ENCODE measurements around the gene FAM185A. TPM values are rescaled to one million over a fixed set of nuclear protein-coding genes. Genes with fewer than 3 reads are reported as not detected.

Gene FAM185A
- total and polyA plus RNA-seq, 11 donors = 3.4 to 10.2 (median 8.0) TPM

DNA sequence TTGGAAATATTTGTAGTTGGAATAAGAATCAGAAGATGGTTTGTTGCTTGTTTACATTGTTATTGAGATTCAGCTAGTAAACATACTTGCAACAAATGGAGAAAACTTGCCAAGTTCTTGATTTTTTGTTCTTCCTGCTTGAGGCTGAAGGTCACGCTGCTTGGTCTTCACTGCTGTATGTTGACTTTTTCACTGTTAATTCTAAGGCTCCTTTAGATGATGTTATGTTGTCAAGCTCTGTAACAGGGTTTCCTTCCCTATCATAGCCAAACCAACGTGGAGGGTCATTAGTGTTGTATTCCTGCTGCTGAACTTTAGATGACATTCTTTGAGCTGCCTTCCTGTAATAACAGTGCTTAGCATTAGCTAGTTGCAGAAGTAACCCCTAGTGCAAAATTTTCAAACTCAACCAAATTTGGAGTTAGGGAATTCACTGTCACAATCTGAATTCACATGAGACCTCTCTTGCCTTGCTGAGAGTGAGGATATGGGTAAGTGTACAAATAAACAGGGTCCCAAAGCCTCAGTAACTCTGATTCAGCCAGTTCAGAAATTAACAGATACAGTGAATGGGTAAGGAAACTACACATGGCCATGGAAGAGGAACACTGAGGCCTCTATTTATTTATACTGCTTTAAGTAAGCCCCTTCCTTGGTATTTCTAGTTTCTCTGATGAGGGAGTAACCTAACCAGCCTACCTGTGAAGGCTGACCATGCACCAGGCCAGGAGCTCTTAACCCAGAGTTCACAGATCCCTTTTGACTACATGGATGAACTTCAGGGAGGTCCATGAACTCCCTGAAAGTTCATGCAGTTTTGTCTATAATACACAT, 64.6 kb downstream of the FAM185A start:
- Histone ChIP-seq H3K9me3 (no peaks in the 10 kb centered on the region), H3K4me1 (peaks cover 0 to 23% (median 11%) of the 10 kb centered on the region in 12 donors), H3K27me3 (no peaks in the 10 kb centered on the region), H3K4me3 (no peak overlapping the region), H3K27ac (no peak overlapping the region), H3K36me3 (peaks cover 0 to 13% (median 0%) of the 10 kb centered on the region in 9 donors)
- no peak for ATAC-seq
- intact Hi-C loops (cut with DNase I) = no loop called here
- DNase-seq = no peak
- TF ChIP-seq, protein P1, sequence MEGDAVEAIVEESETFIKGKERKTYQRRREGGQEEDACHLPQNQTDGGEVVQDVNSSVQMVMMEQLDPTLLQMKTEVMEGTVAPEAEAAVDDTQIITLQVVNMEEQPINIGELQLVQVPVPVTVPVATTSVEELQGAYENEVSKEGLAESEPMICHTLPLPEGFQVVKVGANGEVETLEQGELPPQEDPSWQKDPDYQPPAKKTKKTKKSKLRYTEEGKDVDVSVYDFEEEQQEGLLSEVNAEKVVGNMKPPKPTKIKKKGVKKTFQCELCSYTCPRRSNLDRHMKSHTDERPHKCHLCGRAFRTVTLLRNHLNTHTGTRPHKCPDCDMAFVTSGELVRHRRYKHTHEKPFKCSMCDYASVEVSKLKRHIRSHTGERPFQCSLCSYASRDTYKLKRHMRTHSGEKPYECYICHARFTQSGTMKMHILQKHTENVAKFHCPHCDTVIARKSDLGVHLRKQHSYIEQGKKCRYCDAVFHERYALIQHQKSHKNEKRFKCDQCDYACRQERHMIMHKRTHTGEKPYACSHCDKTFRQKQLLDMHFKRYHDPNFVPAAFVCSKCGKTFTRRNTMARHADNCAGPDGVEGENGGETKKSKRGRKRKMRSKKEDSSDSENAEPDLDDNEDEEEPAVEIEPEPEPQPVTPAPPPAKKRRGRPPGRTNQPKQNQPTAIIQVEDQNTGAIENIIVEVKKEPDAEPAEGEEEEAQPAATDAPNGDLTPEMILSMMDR (IDR thresholded peaks at IDR 0.05) = no peak
- no peak for TF ChIP-seq POLR2A (IDR thresholded peaks at IDR 0.05)
- WGBS, 4 donors = 51 to 73% (median 63%) methylated on average over 2 of the region's 2 CpGs

DNA sequence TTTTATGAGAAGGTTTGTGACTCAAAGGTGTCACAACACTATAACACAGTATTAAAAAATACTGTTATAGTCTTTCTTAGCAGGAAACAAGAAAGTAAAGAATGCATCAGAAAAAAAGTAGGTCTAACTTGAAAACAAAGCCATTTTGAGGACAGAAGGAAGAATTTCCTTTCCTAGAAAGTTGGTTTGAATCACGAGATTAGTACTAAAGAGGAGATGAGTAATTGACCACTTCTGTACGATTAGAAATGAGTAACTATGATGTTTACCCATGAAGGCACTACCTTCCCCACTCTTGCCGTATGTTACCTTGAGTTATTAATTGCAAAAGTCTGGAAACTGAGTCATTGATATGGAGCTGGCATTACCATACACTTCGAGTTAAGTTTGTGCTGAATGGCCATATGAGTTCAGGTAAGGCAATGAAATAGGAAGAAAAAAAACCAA, 65.2 kb downstream of the FAM185A start:
- H3K4me3 ChIP-seq = no peak overlapping the region
- DNase-seq (no peak), ATAC-seq (no peak)
- no peak overlapping the region for H3K27ac ChIP-seq
- H3K4me1 ChIP-seq = peaks cover 0 to 23% (median 11%) of the 10 kb centered on the region in 12 donors
- no peaks in the 10 kb centered on the region for H3K9me3 ChIP-seq
- TF ChIP-seq, protein P1 (IDR thresholded peaks at IDR 0.05) = no peak
- no peak for TF ChIP-seq POLR2A (IDR thresholded peaks at IDR 0.05)
- intact Hi-C loops (cut with DNase I) = no loop called here
- no peaks in the 10 kb centered on the region for H3K27me3 ChIP-seq
- H3K36me3 ChIP-seq = peaks cover 0 to 7% (median 0%) of the 10 kb centered on the region in 9 donors
- WGBS, 4 donors = 79 to 85% (median 82%) methylated on average over 4 of the region's 4 CpGs

DNA sequence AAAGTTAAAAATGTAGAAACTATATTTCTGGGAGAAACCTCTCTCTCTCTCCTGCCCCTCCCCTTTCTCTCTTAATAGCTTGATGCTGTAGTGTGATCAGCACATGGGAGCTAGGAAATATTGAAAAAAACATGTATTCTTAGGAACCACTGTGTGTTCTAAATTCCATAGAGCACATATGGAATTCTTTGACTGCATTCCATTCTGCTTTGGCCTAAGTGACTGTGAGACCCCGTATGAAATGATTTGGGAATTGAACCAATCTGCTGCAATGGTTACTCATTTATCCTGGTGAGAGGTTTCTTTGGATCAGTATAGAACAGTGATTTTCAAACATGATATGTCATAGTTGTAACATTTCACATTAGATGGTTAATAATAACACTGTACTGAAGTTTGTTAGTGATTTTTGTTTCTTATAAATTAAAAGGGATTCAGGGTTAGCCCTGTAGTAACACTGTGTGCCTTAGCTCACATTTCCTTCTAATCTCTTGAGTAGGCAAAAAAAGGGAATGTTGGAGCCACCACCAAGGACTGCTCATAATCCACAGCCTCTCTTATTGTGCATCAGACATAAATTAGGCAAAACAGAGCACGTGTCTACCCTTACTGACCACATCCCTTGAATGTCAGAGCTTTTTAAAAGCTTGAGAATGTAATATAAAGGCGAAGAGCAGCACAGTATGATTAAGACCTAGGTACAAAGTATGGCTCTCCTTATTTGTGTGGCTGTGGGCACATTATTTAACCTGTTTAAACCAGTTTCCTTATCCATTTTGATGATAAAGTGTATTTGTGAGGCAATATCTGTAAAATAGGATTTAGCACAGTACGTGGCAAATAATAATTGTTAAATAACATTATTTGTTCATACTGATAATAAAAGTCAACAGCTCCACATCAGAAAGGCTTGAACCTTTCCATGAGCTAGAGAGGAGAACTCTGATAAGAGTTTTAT, 69.1 kb downstream of the FAM185A start:
- ATAC-seq (no peak), DNase-seq (no peak)
- Histone ChIP-seq H3K36me3 (peaks cover 0 to 9% (median 0%) of the 10 kb centered on the region in 9 donors), H3K4me1 (peaks cover 0 to 3% (median 0%) of the 10 kb centered on the region in 12 donors), H3K27me3 (no peaks in the 10 kb centered on the region), H3K9me3 (no peaks in the 10 kb centered on the region), H3K4me3 (no peak overlapping the region), H3K27ac (no peak overlapping the region)
- WGBS, 4 donors = 83 to 89% (median 87%) methylated on average over 4 of the region's 4 CpGs
- TF ChIP-seq POLR2A (IDR thresholded peaks at IDR 0.05) = no peak
- TF ChIP-seq, protein P1 (IDR thresholded peaks at IDR 0.05) = no peak
- intact Hi-C loops (cut with DNase I) = no loop called here

DNA sequence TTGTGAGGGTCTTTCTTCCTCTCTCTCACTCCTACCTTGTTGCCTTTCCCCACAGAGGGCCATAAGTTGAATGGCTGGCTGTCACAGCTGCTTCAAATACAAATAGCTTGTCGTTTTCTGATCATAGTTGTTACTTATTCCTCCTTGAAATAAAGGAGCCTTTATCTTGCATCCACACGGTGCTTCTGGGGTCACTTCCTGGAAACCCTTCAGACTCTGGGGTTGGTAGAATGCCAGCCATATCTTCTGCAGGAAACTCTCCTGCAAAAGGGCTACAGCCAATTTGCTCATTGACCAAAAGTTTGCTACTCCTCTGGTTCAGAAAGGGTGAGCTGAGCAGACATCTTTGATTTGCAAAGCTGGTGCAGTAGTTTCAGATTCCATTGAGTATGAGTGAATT, 70.4 kb downstream of the FAM185A start:
- no peak for ATAC-seq

More for the DNA sequence above, 70.4 kb downstream of the FAM185A start:
- WGBS, 4 donors = 25 to 49% (median 35%) methylated on average over 2 of the region's 2 CpGs
- H3K4me3 ChIP-seq = no peak overlapping the region
- no peak for DNase-seq
- H3K36me3 ChIP-seq = peaks cover 0 to 12% (median 0%) of the 10 kb centered on the region in 9 donors
- H3K9me3 ChIP-seq = no peaks in the 10 kb centered on the region
- no peaks in the 10 kb centered on the region for H3K27me3 ChIP-seq
- H3K27ac ChIP-seq = no peak overlapping the region
- no peak for TF ChIP-seq POLR2A (IDR thresholded peaks at IDR 0.05)
- TF ChIP-seq, protein P1 (IDR thresholded peaks at IDR 0.05) = no peak
- no peaks in the 10 kb centered on the region for H3K4me1 ChIP-seq
- intact Hi-C loops (cut with DNase I) = no loop called here

Data from heart left ventricle (tissue), 16 donors.